HG03060 (cell line): Measurements from ENCODE around the gene TECPR2.

Experiments
- ATAC-seq: cut with Tn5 transposase; IDR thresholded peaks from one replicate; pipeline ENCODE4 v1.9.1; 2021; ENCODE audit warnings: low read depth, moderate number of reproducible peaks; ENCODE audit not compliant: unreplicated experiment

The TECPR2 gene

GRCh38 chr14:102505775-102506625, 143.3 kb downstream of the TECPR2 start:
- ATAC-seq, result no peak

GRCh38 chr14:102506626-102506925, 143.8 kb downstream of the TECPR2 start:
- no peak for ATAC-seq

GRCh38 chr14:102507081-102507856, 144.5 kb downstream of the TECPR2 start:
- no peak for ATAC-seq

- no peak for ATAC-seq
Observed at GRCh38 chr14:102507857-102508312, 145.1 kb downstream of the TECPR2 start.

GRCh38 chr14:102508410-102508773, 145.7 kb downstream of the TECPR2 start:
- no peak for ATAC-seq

GRCh38 chr14:102508774-102509745, 146.3 kb downstream of the TECPR2 start:
- ATAC-seq, result no peak

GRCh38 chr14:102509746-102510615, 147.2 kb downstream of the TECPR2 start, which contains the start of gene ANKRD9:
TSS of gene ANKRD9 (minus strand) at chr14:102509776. CDS start at chr14:102507889, 1,887 bp downstream.
- peak; percentile 49 for ATAC-seq

GRCh38 chr14:102510616-102511520, 148.1 kb downstream of the TECPR2 start:
- ATAC-seq, result no peak

- ATAC-seq, result no peak
Observed at GRCh38 chr14:102511538-102511937, 148.8 kb downstream of the TECPR2 start.

GRCh38 chr14:102512793-102513300, 150.1 kb downstream of the TECPR2 start:
- no peak for ATAC-seq

- ATAC-seq, result no peak
Observed at GRCh38 chr14:102513899-102514772, 151.4 kb downstream of the TECPR2 start.

GRCh38 chr14:102514987-102515733, 152.4 kb downstream of the TECPR2 start:
- no peak for ATAC-seq

- ATAC-seq, result no peak
Observed at GRCh38 chr14:102516531-102517391, 154.0 kb downstream of the TECPR2 start.

GRCh38 chr14:102517392-102518062, 154.8 kb downstream of the TECPR2 start:
- ATAC-seq, result no peak

GRCh38 chr14:102518063-102518648, 155.4 kb downstream of the TECPR2 start:
- no peak for ATAC-seq
